Esophagus squamous epithelium (tissue), 4 donors: ENCODE data around the gene KCNAB1.

Experiments
- CTCF ChIP-seq, 6 experiments: fragments of 450-650 bp in 4 of 6; fragments of 200-600 bp in 2 of 6; sonication (generic) in 2 of 6; IDR thresholded peaks; one replicate each; pipeline ENCODE4 v1.5.1; 2016 to 2019; ENCODE audit warnings: antibody characterized with exemption in 6 of 6, mild to moderate bottlenecking in 4 of 6, moderate library complexity in 4 of 6
- POLR2A ChIP-seq, 4 donors: fragments of 450-650 bp; IDR thresholded peaks; one replicate each; pipeline ENCODE4 v1.6.1; 2017; ENCODE audit warnings: antibody characterized with exemption in 4 of 4, mild to moderate bottlenecking in 4 of 4, moderate library complexity in 3 of 4

GRCh38 chr3:156378871-156379270, 258.5 kb downstream of the KCNAB1 start:
- no peak for TF ChIP-seq CTCF (IDR thresholded peaks at IDR 0.05)
- TF ChIP-seq POLR2A (IDR thresholded peaks at IDR 0.05), result no peak
